Measurements from ENCODE around the gene CASR. TPM values are rescaled to one million over a fixed set of nuclear protein-coding genes. Genes with fewer than 3 reads are reported as not detected.

Gene CASR
- total RNA-seq, 2 experiments from 2014 or later, result 0.04 TPM; not detected in 1

DNA sequence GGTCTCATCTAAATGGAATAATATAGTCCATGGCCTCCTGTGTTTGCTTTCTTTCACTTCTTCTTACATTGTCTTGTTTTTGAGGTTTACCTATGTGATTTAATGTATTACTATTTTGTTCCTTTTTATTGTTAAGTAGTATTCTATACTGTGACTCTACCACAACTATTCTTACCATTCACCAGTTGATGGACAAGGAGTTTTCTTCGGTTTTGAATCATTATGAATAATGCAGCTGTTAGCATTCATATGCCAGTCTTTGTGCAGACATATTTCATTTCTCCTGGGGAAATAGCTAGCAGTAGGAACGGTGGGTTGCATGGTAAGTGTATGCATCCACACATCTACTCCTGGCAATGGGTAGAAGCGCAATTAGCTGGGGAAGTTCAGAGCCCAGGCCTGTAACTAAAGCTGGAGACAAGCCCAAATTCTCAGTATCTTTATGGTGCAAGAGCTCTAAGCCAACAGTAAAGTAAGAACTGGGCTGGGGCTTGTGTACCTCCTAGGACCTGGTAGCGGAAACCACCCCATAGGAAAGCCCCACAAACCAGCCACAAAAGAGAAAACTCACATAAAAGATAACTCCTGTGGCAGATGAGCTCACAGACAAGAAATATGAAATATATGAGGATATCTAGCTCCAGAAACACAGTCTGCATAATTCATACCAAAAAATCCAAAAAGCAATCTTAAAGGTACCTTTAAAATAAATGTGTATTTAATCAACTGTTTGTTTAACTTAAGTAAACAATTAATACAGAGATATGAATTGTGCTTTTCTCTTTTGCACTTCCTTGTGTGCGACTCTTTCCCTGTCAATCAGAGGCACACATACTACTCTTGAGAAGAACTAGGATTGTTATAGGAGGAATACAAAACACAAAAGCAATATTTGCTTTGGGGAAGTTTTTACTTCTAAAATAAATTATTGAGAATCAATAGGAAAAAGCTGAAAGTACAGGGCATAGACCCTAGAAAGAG, 138.9 kb downstream of the CASR start:
- ChIA-PET CTCF (ENCODE audit: unreplicated experiment) (no interaction called here), POLR2A (interaction anchor here (0.6 to 1.2 kb wide), 4 partner anchors 9 to 517 kb away, joined by 3 to 6 read pairs (median 4); no protein-coding TSS in a partner anchor)

DNA sequence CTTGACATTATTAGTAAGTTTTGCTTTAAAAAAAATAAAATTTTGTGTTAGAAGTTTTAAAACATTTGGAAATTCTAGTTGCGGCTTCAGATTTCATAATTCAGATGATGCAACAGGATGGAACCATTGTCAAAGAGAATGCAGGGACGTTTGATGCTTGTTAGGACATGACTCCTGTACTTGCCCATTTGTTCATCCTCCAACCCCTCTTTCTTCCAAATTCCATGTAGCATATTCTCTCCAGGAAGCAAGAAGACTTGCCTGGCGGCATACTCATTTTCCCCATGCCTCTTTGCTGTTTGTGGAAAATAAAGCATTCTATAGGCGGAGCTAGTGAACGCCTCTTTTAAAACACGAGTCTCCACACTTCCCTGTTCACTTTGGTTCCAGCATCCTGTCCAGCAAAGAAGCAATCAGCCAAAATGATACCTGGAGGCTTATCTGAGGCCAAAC, 141.4 kb downstream of the CASR start, which contains the start of gene CSTA:
Gene CSTA (plus strand): TSS at position 378 of the 453 bp plus-strand sequence. CDS start 45 bp downstream, at position 423.
- ChIA-PET POLR2A (no interaction called here), CTCF (ENCODE audit: unreplicated experiment) (no interaction called here)
- Histone ChIP-seq H3K79me2 (ENCODE audit: insufficient read depth, low read depth, low read length) (no peaks in the 10 kb centered on the region), H4K20me1 (ENCODE audit: insufficient read depth, low read length) (no peaks in the 10 kb centered on the region), H3K27ac (ENCODE audit: low read depth, low read length, poor library complexity, severe bottlenecking) (no peak within 1 kb of the TSS), H2AFZ (ENCODE audit: low read length) (no peak within 1 kb of the TSS), H3K4me3 (ENCODE audit: low read depth, low read length, poor library complexity, severe bottlenecking) (no peak within 1 kb of the TSS), H3K4me1 (ENCODE audit: insufficient read depth, low read length, poor library complexity, severe bottlenecking) (peaks cover 7% of the 10 kb centered on the region), H3K4me2 (ENCODE audit: low read length) (no peak within 1 kb of the TSS), H3K9me3 (ENCODE audit: low read length) (0 out of 2 replicates have a peak, but pooled peaks cover 7% of the 10 kb centered on the region), H3K9me2 (ENCODE audit: insufficient read depth, low read length) (no peaks in the 10 kb centered on the region), H3K36me3 (ENCODE audit: insufficient read depth, low read length) (no peaks in the 10 kb centered on the region)
- no peak for DNase-seq (ENCODE audit: low spot score)
- TF ChIP-seq, protein P1, sequence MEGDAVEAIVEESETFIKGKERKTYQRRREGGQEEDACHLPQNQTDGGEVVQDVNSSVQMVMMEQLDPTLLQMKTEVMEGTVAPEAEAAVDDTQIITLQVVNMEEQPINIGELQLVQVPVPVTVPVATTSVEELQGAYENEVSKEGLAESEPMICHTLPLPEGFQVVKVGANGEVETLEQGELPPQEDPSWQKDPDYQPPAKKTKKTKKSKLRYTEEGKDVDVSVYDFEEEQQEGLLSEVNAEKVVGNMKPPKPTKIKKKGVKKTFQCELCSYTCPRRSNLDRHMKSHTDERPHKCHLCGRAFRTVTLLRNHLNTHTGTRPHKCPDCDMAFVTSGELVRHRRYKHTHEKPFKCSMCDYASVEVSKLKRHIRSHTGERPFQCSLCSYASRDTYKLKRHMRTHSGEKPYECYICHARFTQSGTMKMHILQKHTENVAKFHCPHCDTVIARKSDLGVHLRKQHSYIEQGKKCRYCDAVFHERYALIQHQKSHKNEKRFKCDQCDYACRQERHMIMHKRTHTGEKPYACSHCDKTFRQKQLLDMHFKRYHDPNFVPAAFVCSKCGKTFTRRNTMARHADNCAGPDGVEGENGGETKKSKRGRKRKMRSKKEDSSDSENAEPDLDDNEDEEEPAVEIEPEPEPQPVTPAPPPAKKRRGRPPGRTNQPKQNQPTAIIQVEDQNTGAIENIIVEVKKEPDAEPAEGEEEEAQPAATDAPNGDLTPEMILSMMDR (conservative IDR thresholded peaks at IDR 0.05; ENCODE audit: low read length), result no peak
- no peak for TF ChIP-seq EZH2phosphoT487 (IDR thresholded peaks at IDR 0.05; ENCODE audit: borderline replicate concordance, low read depth, low read length)
- no TSS peak for BruUV-seq (replicated peaks)
- intact Hi-C loops (cut with micrococcal nuclease; ENCODE audit: unreplicated experiment), result no loop called here

More for the DNA sequence above, 138.9 kb downstream of the CASR start:
- no peak for TF ChIP-seq EZH2phosphoT487 (IDR thresholded peaks at IDR 0.05; ENCODE audit: borderline replicate concordance, low read depth, low read length)
- TF ChIP-seq, protein P1 (conservative IDR thresholded peaks at IDR 0.05; ENCODE audit: low read length), result no peak
- Histone ChIP-seq H3K4me3 (ENCODE audit: low read depth, low read length, poor library complexity, severe bottlenecking) (no peak overlapping the region), H3K79me2 (ENCODE audit: insufficient read depth, low read depth, low read length) (no peaks in the 10 kb centered on the region), H3K27ac (ENCODE audit: low read depth, low read length, poor library complexity, severe bottlenecking) (no peak overlapping the region), H3K9me2 (ENCODE audit: insufficient read depth, low read length) (no peaks in the 10 kb centered on the region), H4K20me1 (ENCODE audit: insufficient read depth, low read length) (no peaks in the 10 kb centered on the region), H3K4me2 (ENCODE audit: low read length) (no peak overlapping the region), H3K36me3 (ENCODE audit: insufficient read depth, low read length) (no peaks in the 10 kb centered on the region), H3K9me3 (ENCODE audit: low read length) (0 out of 2 replicates have a peak, but pooled peaks cover 7% of the 10 kb centered on the region), H3K4me1 (ENCODE audit: insufficient read depth, low read length, poor library complexity, severe bottlenecking) (peaks cover 7% of the 10 kb centered on the region), H2AFZ (ENCODE audit: low read length) (no peak overlapping the region)
- intact Hi-C loops (cut with micrococcal nuclease; ENCODE audit: unreplicated experiment), result no loop called here
- DNase-seq (ENCODE audit: low spot score), result no peak
- BruUV-seq (replicated peaks), result no TSS peak
